ENCODE data around the gene DEUP1. TPM values are rescaled to one million over a fixed set of nuclear protein-coding genes. Genes with fewer than 3 reads are reported as not detected.

The DEUP1 gene
- total RNA-seq, 1 donor from 2014 or later = 0.41 TPM

Other genes starting within 250 kb of the DEUP1 start
- gene SLC36A4, start 132.8 kb upstream of the DEUP1 start, total RNA-seq = 25.7 and 28.3 TPM in 2 replicates
- gene SMCO4, start 212.6 kb downstream of the DEUP1 start, total RNA-seq = 29.3 and 36.6 TPM in 2 replicates